ENCODE results near the gene DHFR2.
"Not testable (repeated sequence)": the region's sequence is repeated elsewhere in the genome, so short reads cannot be mapped to it uniquely, and the experiment has no call there.

DHFR2 gene

GRCh38 chr3:94082391-94082937, 19.7 kb upstream of the DHFR2 start:
- DNase-seq (ENCODE audit: insufficient read length) (no peak), FAIRE-seq (no peak)
- TF ChIP-seq POLR2AphosphoS5 (IDR thresholded peaks at IDR 0.05; ENCODE audit: low read depth, low read length) (no peak), TAF1 (IDR thresholded peaks at IDR 0.05; ENCODE audit: borderline replicate concordance, low read depth, low read length) (no peak), POLR2A (IDR thresholded peaks at IDR 0.05; ENCODE audit: low read depth, low read length) (no peak)

DNA sequence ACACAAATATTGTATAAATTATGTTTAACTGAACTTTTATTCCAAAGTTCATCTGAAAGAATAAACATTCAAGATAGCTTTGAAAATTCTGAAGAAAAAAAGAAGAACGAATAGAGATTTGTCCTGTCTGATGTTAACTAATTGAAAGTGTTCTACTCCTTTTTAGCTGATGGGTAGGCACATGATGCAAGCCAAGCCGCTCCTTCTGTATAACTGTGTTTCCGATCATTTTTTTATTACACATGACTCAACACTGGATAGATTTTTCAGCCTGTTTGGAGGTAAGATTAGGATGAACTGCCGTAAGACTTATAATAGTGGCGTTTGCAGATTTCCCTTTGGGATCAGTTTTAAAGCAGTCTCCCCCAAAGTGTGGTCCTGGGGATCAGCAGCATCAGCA, 19.2 kb upstream of the DHFR2 start:
- FAIRE-seq (no peak), DNase-seq (ENCODE audit: insufficient read length) (no peak)
- no peak for TF ChIP-seq POLR2A (IDR thresholded peaks at IDR 0.05; ENCODE audit: low read depth, low read length)
- TF ChIP-seq POLR2AphosphoS5 (IDR thresholded peaks at IDR 0.05; ENCODE audit: low read depth, low read length) = no peak
- TF ChIP-seq TAF1 (IDR thresholded peaks at IDR 0.05; ENCODE audit: borderline replicate concordance, low read depth, low read length) = no peak

GRCh38 chr3:94080552-94080951, 17.8 kb upstream of the DHFR2 start:
- not testable (repeated sequence) for FAIRE-seq; DNase-seq (ENCODE audit: insufficient read length)

- FAIRE-seq (no peak), DNase-seq (ENCODE audit: insufficient read length) (no peak)
- no peak for TF ChIP-seq POLR2A (IDR thresholded peaks at IDR 0.05; ENCODE audit: low read depth, low read length)
- TF ChIP-seq TAF1 (IDR thresholded peaks at IDR 0.05; ENCODE audit: borderline replicate concordance, low read depth, low read length) = no peak
- no peak for TF ChIP-seq POLR2AphosphoS5 (IDR thresholded peaks at IDR 0.05; ENCODE audit: low read depth, low read length)
These were observed 13.3 kb upstream of the DHFR2 start for GRCh38 chr3:94076055-94076454.

DNA sequence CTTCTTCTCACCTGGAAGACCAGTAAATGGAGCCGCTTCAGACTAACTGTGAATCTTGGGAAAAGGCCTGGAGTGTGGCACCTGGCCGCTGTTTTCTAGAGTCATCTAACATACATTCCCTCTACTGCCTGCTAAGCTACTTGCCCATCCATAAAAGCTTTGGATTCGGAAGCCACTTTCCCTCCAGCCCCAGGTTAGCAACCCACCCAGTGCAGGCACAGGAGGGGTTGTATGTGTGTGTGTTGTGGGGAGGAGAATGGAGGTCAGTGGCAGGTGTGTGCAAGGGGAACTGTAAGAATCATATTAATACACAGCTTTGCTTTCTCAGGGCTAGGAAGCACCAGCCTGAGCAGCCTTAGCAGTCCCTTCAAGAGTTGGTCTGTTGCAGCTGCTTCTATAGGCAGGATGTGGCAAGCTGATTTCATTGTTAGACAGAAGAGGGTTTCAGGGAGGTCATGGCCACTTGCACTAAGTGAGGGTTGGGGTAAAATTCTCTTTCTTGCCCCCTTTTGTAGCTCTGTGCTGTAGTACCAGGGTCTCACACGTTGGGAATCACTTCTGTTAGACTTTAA, 9.1 kb upstream of the DHFR2 start:
- FAIRE-seq = no peak
- no peak for TF ChIP-seq POLR2AphosphoS5 (IDR thresholded peaks at IDR 0.05; ENCODE audit: low read depth, low read length)
- TF ChIP-seq POLR2A (IDR thresholded peaks at IDR 0.05; ENCODE audit: low read depth, low read length) = no peak
- no peak for TF ChIP-seq TAF1 (IDR thresholded peaks at IDR 0.05; ENCODE audit: borderline replicate concordance, low read depth, low read length)
- no peak for DNase-seq (ENCODE audit: insufficient read length)

DNA sequence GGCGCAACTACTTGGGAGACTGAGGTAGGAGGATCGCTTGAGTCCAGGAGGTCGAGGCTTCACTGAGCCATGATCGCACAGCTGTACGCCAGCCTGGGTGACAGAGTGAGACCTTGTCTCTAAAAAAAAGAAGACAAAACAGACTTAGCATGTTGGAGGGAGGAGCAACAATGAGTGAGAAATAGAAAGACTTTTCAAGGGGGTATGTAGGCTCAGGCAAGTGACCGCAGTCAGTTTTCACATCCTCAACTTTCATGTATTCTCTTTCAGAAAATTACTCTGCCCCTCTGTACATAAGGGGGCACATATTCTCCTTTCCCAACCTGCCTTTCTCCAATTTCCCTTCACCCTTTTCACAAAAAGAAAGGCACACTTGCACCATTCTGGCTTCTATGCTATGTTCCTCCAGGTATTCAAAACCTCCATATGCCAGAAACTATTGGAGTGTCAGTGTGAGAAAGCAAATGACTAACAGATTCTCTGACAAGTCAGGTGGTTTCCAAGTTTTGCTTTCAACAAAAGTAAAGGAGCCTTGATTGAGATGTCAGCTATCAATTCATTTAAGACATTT, 7.7 kb upstream of the DHFR2 start:
- DNase-seq (ENCODE audit: insufficient read length) (no peak), FAIRE-seq (no peak)
- no peak for TF ChIP-seq POLR2AphosphoS5 (IDR thresholded peaks at IDR 0.05; ENCODE audit: low read depth, low read length)
- TF ChIP-seq POLR2A (IDR thresholded peaks at IDR 0.05; ENCODE audit: low read depth, low read length) = no peak
- TF ChIP-seq TAF1 (IDR thresholded peaks at IDR 0.05; ENCODE audit: borderline replicate concordance, low read depth, low read length) = no peak

DNA sequence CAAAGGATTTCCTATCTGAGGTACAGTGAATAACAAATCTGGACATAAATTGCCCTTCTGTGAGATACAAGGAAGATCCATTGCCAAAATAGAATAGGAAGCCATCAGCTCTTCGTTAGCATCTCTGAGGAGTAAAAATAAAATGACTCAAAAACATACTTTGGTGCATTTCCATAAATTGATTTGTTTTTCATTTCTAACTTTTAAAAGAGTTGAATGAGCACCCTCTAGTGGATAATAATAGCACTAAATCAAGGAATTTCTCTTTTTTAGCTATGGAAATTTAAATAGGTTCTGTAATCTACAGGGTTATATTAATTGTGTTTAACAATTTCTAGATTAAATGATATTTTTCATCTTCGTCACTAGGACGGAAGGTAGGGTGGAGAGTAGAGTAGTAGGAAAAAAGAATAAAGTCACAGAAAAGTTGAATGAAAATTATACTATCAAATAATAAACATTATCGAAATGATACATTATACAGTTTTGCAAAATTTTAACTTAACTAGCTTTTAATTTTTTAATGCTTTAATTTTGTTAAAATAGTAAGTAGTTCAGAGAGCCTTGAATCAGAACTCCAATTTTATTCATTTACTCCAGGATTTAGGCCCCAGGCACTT, 6.6 kb upstream of the DHFR2 start:
- TF ChIP-seq POLR2AphosphoS5 (IDR thresholded peaks at IDR 0.05; ENCODE audit: low read depth, low read length) (no peak), TAF1 (IDR thresholded peaks at IDR 0.05; ENCODE audit: borderline replicate concordance, low read depth, low read length) (no peak), POLR2A (IDR thresholded peaks at IDR 0.05; ENCODE audit: low read depth, low read length) (no peak)
- DNase-seq (ENCODE audit: insufficient read length) (no peak), FAIRE-seq (no peak)

- TF ChIP-seq POLR2AphosphoS5 (IDR thresholded peaks at IDR 0.05; ENCODE audit: low read depth, low read length) (no peak), POLR2A (IDR thresholded peaks at IDR 0.05; ENCODE audit: low read depth, low read length) (no peak), TAF1 (IDR thresholded peaks at IDR 0.05; ENCODE audit: borderline replicate concordance, low read depth, low read length) (no peak)
- DNase-seq (ENCODE audit: insufficient read length) = no peak
- no peak for FAIRE-seq
These were observed 4.1 kb upstream of the DHFR2 start for GRCh38 chr3:94066506-94067500.

- no peak for FAIRE-seq
- no peak for TF ChIP-seq TAF1 (IDR thresholded peaks at IDR 0.05; ENCODE audit: borderline replicate concordance, low read depth, low read length)
- TF ChIP-seq POLR2AphosphoS5 (IDR thresholded peaks at IDR 0.05; ENCODE audit: low read depth, low read length) = no peak
- TF ChIP-seq POLR2A (IDR thresholded peaks at IDR 0.05; ENCODE audit: low read depth, low read length) = no peak
- no peak for DNase-seq (ENCODE audit: insufficient read length)
These were observed 3.2 kb upstream of the DHFR2 start for GRCh38 chr3:94065819-94066480.

- FAIRE-seq (no peak), DNase-seq (ENCODE audit: insufficient read length) (no peak)
- TF ChIP-seq POLR2A (IDR thresholded peaks at IDR 0.05; ENCODE audit: low read depth, low read length) = no peak
- TF ChIP-seq POLR2AphosphoS5 (IDR thresholded peaks at IDR 0.05; ENCODE audit: low read depth, low read length) = no peak
- no peak for TF ChIP-seq TAF1 (IDR thresholded peaks at IDR 0.05; ENCODE audit: borderline replicate concordance, low read depth, low read length)
These were observed 2.4 kb upstream of the DHFR2 start for GRCh38 chr3:94065122-94065521.

Data from GM12892 (cell line).